GM12874 (cell line): ENCODE results near the gene ILF3.

Experiments
- CTCF ChIP-seq: IDR thresholded peaks from 2 replicates; pipeline ENCODE4 v1.5.1; 2011; ENCODE audit warnings: low read depth, mild to moderate bottlenecking, control low read depth, low read length, moderate library complexity; ENCODE audit not compliant: insufficient read depth

Gene ILF3

GRCh38 chr19:10682397-10683063 is 28.4 kb downstream of the ILF3 start:
- no peak for TF ChIP-seq CTCF

GRCh38 chr19:10683064-10683426 is 28.9 kb downstream of the ILF3 start:
- TF ChIP-seq CTCF, result no peak

- no peak for TF ChIP-seq CTCF
These were observed 29.4 kb downstream of the ILF3 start for GRCh38 chr19:10683582-10683981.

- no peak for TF ChIP-seq CTCF
These were observed 31.1 kb downstream of the ILF3 start for GRCh38 chr19:10685210-10685609.

- TF ChIP-seq CTCF, result no peak
These were observed 32.0 kb downstream of the ILF3 start for GRCh38 chr19:10686193-10686592.

GRCh38 chr19:10686661-10687517 is 32.7 kb downstream of the ILF3 start:
- TF ChIP-seq CTCF, result no peak

GRCh38 chr19:10687518-10688288 is 33.6 kb downstream of the ILF3 start:
- TF ChIP-seq CTCF, result no peak
